ENCODE data around the gene MISP3. TPM values are rescaled to one million over a fixed set of nuclear protein-coding genes. Genes with fewer than 3 reads are reported as not detected.
A peak's percentile ranks its signal among the peaks of the same experiment; 100 is the strongest.

MISP3 gene
- polyA plus RNA-seq, 4 donors: 6.7 to 9.2 (median 7.6) TPM

DNA sequence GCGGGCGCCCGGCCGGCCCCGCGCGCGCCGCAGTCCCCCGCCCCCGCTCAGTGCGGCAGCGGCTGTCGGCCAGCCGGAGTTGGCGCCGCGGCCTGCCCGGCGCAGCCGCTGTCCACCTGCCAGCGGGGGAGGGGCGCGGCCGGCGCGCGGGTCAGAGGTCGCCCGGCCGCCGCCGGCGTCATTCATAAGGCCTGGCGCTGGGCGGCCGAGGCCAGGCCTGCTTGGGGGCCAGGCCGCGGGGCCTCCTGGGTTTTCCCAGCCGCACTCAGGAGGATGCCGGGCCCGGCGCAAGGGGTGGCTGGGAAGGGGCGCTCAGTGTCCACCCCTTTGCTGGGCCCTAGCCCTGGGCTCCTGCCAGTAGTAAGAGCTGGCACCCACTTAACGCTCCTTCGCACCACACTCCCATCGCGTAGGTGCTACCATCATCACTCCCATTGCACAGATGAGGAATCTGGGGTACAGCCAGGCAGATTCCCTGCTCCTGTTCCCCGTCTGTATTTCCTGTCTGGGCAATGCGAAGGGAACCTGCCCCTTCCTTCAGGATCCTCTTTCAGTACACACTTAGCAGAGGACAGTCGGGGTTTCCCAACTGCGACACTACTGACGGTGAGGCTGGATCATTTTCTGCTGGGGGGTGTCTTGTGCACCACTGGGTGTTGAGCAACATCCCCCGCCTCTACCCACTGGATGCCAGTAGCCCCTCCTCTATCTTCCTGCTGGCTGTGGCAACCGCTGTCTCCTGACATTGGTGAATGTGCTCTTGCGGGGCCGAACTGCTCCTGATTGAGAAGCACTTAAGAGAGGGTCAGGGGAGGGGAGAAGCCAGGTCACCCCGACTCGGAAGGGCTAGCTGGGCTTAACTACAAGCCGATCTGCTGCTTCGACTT lies 45.8 kb downstream of the MISP3 start:
- DNase-seq (ENCODE audit: low read depth in 4 of 4, low spot score in 3 of 4): peak in 2 of 4 donors; percentile 36 to 56

DNA sequence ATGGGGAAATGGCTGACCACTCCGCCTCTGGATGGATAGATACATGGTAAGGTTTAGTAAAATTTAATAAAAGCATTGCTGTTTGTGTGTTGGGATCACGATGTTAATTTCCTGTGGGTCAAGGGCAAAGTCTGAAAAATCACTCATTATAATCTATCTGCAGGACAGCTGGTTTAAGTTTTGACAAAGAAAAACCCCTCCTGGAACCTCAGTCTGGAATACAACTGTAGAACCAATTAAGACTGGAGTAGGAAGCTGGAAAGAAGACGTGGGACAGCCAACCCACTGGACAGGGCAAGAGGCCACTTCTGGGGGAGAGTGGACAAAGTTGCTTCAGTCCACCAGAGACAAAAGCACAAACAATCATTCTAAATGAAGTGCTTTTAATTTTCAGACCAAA lies 46.6 kb downstream of the MISP3 start:
- no peak for DNase-seq (ENCODE audit: low read depth in 4 of 4, low spot score in 3 of 4)

DNA sequence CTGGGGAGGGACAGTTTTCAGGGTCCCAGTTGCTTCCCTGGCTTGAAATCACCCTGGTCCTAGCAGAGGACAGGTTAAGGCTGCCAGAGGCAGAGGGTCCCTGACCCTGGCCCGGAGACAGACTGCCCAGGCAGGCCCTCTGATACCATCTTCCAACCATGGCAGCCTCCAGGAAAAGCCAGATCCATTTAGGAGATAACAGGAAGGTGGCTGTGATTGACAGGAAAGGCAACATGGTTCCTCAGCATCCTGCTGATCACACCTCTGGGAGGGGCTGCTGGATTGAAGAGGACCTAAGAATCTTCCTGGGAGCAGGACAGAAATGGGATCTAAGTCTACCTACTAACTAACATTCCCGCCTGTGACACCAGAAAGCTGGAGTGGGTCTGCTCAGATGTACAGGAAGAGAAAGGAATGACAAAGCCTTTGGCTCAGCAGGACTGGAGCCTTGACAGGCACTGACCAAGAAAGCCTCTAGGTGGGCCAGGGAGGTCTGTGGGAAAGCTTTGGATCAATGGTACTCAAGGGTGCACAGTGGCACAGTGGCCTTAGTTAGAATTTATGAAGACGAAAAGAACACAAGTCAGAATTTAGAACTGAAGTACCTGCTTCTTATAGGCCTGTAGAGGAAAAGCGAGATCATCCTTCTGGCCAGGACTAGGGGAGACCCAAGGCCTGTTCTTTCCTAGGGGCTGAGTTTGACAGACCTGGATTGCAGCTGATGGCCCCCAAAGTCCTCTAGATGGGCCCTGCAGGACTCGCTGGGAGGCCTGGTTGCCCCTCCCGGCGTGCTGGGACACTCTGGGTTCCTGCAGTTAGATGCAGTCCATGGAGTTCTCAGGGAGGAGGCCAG lies 47.3 kb downstream of the MISP3 start:
- no peak for DNase-seq (ENCODE audit: low read depth in 4 of 4, low spot score in 3 of 4)

DNA sequence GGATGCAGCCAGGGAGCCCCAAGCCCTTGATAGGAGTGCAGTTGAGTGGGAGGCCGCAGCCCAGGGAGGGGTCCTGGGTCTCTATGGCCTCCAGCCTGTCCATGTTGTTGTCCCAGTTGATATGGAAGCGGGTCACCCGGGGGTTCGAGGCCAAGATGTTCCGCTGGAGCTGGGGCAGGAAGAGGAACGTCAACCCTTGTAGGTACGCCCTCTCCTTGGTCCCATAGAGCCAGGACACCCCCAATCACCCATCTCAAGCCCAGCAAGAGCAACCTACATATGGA lies 47.9 kb downstream of the MISP3 start:
- no peak for DNase-seq (ENCODE audit: low read depth in 4 of 4, low spot score in 3 of 4)

DNA sequence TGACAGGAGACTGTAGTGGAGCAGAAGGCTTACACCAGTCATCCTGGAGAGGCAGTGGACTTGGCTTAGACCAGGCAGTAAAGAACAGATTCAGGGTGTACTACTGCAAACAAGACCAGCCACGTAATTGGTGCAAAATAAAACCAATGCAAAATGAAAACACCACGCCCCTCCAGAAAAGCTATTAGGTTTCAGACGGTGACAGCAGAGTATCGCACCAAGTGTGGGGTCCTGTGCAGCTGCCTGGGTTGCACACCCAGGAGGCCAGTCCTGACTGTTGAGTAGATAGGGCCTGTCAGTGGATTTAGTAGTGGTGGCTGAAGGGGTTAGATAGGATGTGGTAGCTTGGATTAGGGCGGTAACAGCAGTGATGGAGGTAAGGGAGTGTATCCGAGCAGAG lies 50.3 kb downstream of the MISP3 start:
- DNase-seq (ENCODE audit: low read depth in 4 of 4, low spot score in 3 of 4): no peak

Other genes starting within 250 kb of the MISP3 start
- gene NANOS3, start 195.7 kb upstream of the MISP3 start, polyA plus RNA-seq (ENCODE audit: insufficient read length in 4 of 4): 1 to 10 TPM; 1.6 to 2.1 (median 1.8) TPM
- gene BRME1, start 166.7 kb upstream of the MISP3 start, polyA plus RNA-seq (ENCODE audit: insufficient read length in 4 of 4): 1 to 10 TPM; 4.8 to 6.6 (median 5.0) TPM
- gene CC2D1A, start 166.6 kb upstream of the MISP3 start, polyA plus RNA-seq (ENCODE audit: insufficient read length in 4 of 4): 10 to 100 TPM; 23.9 to 30.4 (median 27.6) TPM
- gene PODNL1, start 134.4 kb upstream of the MISP3 start, polyA plus RNA-seq (ENCODE audit: insufficient read length in 4 of 4): 1 to 10 TPM in 2 of 4 donors, under 1 TPM in 2; 0.84 to 1.6 (median 1.1) TPM
- 10 to 100 TPM; 33.3 to 41.3 (median 36.2) TPM for gene DCAF15, start 120.3 kb upstream of the MISP3 start, polyA plus RNA-seq (ENCODE audit: insufficient read length in 4 of 4)
- gene RFX1, start 66.5 kb upstream of the MISP3 start, polyA plus RNA-seq (ENCODE audit: insufficient read length in 4 of 4): 10 to 100 TPM in 3 of 4 donors, 1 to 10 TPM in 1; 9.5 to 15.8 (median 11.6) TPM
- not detected for gene RLN3, start 44.6 kb upstream of the MISP3 start, polyA plus RNA-seq (ENCODE audit: insufficient read length in 4 of 4)
- 1 to 10 TPM; 6.5 to 8.2 (median 7.3) TPM for gene IL27RA, start 41.0 kb upstream of the MISP3 start, polyA plus RNA-seq (ENCODE audit: insufficient read length in 4 of 4)
- gene PALM3, start 10.7 kb upstream of the MISP3 start, polyA plus RNA-seq (ENCODE audit: insufficient read length in 4 of 4): 10 to 100 TPM; 19.0 to 27.1 (median 21.5) TPM
- under 1 TPM in 1 of 4 donors, not detected in 3; 0.10 TPM for gene C19orf67, start 13.0 kb downstream of the MISP3 start, polyA plus RNA-seq (ENCODE audit: insufficient read length in 4 of 4)
- gene SAMD1, start 18.0 kb downstream of the MISP3 start, polyA plus RNA-seq (ENCODE audit: insufficient read length in 4 of 4): 10 to 100 TPM; 38.8 to 59.8 (median 42.3) TPM
- 100 to 1,000 TPM in 2 of 4 donors, 10 to 100 TPM in 2; 89.9 to 107 (median 98.6) TPM for gene PRKACA, start 45.0 kb downstream of the MISP3 start, polyA plus RNA-seq (ENCODE audit: insufficient read length in 4 of 4)
- gene ASF1B, start 63.8 kb downstream of the MISP3 start, polyA plus RNA-seq (ENCODE audit: insufficient read length in 4 of 4): 10 to 100 TPM; 17.5 to 22.7 (median 20.4) TPM
- 10 to 100 TPM; 34.3 to 45.4 (median 38.1) TPM for gene ADGRL1, start 133.4 kb downstream of the MISP3 start, polyA plus RNA-seq (ENCODE audit: insufficient read length in 4 of 4)

All from right renal pelvis (tissue), 4 donors.